Kidney (tissue), 14 donors: ENCODE measurements around the gene LRRC25. TPM values are rescaled to one million over a fixed set of nuclear protein-coding genes. Genes with fewer than 3 reads are reported as not detected.

Source experiments
- DNase-seq, 5 donors: peaks; one replicate each; pipeline ENCODE4 v3.0.0-alpha.2; 2013 to 2020
- FAIRE-seq: peaks from 2 replicates; lab custom pipeline; 2012; peaks lifted over from hg19 to GRCh38; lab: Jason Lieb, UNC
- H3K27ac ChIP-seq, 2 donors: one replicate each; pipeline ENCODE4 v1.7.0; 2013; ENCODE audit warnings: low read depth in 2 of 2, low read length in 2 of 2, inconsistent platforms in 1 of 2
- H3K27me3 ChIP-seq: one replicate; pipeline ENCODE4 v1.7.1; 2013; ENCODE audit warnings: low read length, inconsistent platforms; ENCODE audit not compliant: control insufficient read depth, insufficient read depth
- H3K36me3 ChIP-seq, 3 donors: one replicate each; pipeline versions ENCODE4 v1.7.0 to v1.7.1; 2013; ENCODE audit warnings: low read length in 3 of 3, control low read depth in 1 of 3, inconsistent platforms in 1 of 3; ENCODE audit not compliant: insufficient read depth in 3 of 3, control insufficient read depth in 2 of 3
- H3K4me1 ChIP-seq, 3 donors: one replicate each; pipeline versions ENCODE4 v1.7.0 to v1.7.1; 2013; ENCODE audit warnings: low read length in 3 of 3, inconsistent platforms in 1 of 3, low read depth in 1 of 3; ENCODE audit not compliant: control insufficient read depth in 2 of 3, insufficient read depth in 2 of 3
- H3K4me3 ChIP-seq, 3 donors: one replicate each; pipeline versions ENCODE4 v1.7.0 to v1.8.1; 2013; ENCODE audit warnings: low read length in 3 of 3, control low read depth in 1 of 3, inconsistent platforms in 1 of 3
- H3K9ac ChIP-seq, 3 donors: one replicate each; pipeline versions ENCODE4 v1.7.0 to v1.7.1; 2013; ENCODE audit warnings: low read length in 3 of 3, control low read depth in 1 of 3, inconsistent platforms in 1 of 3
- H3K9me3 ChIP-seq, 3 donors: one replicate each; pipeline versions ENCODE4 v1.7.0 to v1.7.1; 2013; ENCODE audit warnings: low read length in 3 of 3, control low read depth in 1 of 3, inconsistent platforms in 1 of 3; ENCODE audit not compliant: control insufficient read depth in 2 of 3, insufficient read depth in 1 of 3
- CTCF ChIP-seq: IDR thresholded peaks from 3 replicates; pipeline ENCODE4 v1.5.1; 2012; ENCODE audit warnings: mild to moderate bottlenecking, moderate library complexity, borderline replicate concordance; ENCODE audit not compliant: insufficient read depth; ENCODE audit errors: extremely low read depth
- intact Hi-C: fragments of 100-400 bp; cut with DNase I; formaldehyde crosslinking; loops from one replicate; pipeline ENCODE4 v1.11.1; 2022
- polyA plus RNA-seq: library from polyadenylated mRNA; stranded (reverse); fragments of 350-450 nt; fragmentation: Illumina TruSeq; extraction: RNeasy Lipid Tissue Mini Kit (QIAGEN cat#74804); gene quantifications from one replicate; pipeline ENCODE4 v1.2.3, GENCODE V29; 2014; ENCODE audit warnings: low read depth, low replicate concordance; ENCODE audit not compliant: insufficient read depth
- total RNA-seq: library from RNA; stranded (reverse); fragmentation: NEBNext Ultra II Directional; extraction: Animal tissue kit (Norgen Biotek cat#: 25700); gene quantifications from one replicate; pipeline ENCODE4 v1.2.1, GENCODE V29; 2021
- donor health status: control.
- donor health status: control.
- donor health status: control.
- donor health status: control.
- donor health status: control.
- donor health status: DM: yes; HTN: yes; CAD: no.
- donor health status: Normal renal cell carcinoma (clear cell type).

The LRRC25 gene
- total and polyA plus RNA-seq, 2 donors from 2014 or later, result 2.7 to 13.1 TPM

- peak overlapping the region in 1 of 2 donors; percentile 83 for H3K27ac ChIP-seq
Observed at GRCh38 chr19:18439025-18439909, 41.8 kb upstream of the LRRC25 start.

GRCh38 chr19:18438331-18439024 lies 41.1 kb upstream of the LRRC25 start:
- H3K4me1 ChIP-seq, result peaks cover 0 to 9% (median 3%) of the 10 kb centered on the region in 3 donors
- intact Hi-C loops, result no loop called here
- H3K4me3 ChIP-seq, result no peak overlapping the region
- H3K9me3 ChIP-seq, result no peaks in the 10 kb centered on the region
- no peak overlapping the region for H3K9ac ChIP-seq
- FAIRE-seq, result no peak
- H3K27ac ChIP-seq, result peak overlapping the region; percentile 71 to 83
- H3K27me3 ChIP-seq, result no peaks in the 10 kb centered on the region
- peak in 4 of 5 donors; percentile 48 to 90 (median 85) for DNase-seq
- peaks cover 0 to under 1% (median 0%) of the 10 kb centered on the region in 3 donors for H3K36me3 ChIP-seq
- no peak for TF ChIP-seq CTCF

More at GRCh38 chr19:18439025-18439909, 41.8 kb upstream of the LRRC25 start:
- intact Hi-C loops, result no loop called here
- TF ChIP-seq CTCF, result no peak
- peaks cover 0 to 9% (median 3%) of the 10 kb centered on the region in 3 donors for H3K4me1 ChIP-seq
- H3K27me3 ChIP-seq, result no peaks in the 10 kb centered on the region
- peaks cover 0 to 3% (median 0%) of the 10 kb centered on the region in 3 donors for H3K36me3 ChIP-seq
- peak in 3 of 5 donors; percentile 53 to 79 (median 72) for DNase-seq
- no peak overlapping the region for H3K9ac ChIP-seq
- H3K9me3 ChIP-seq, result no peaks in the 10 kb centered on the region
- no peak for FAIRE-seq
- no peak overlapping the region for H3K4me3 ChIP-seq

- Histone ChIP-seq H3K36me3 (no peaks in the 10 kb centered on the region), H3K4me3 (peak within 1 kb of the TSS; percentile 36 to 57 (median 46)), H3K4me1 (peaks cover 0 to 9% (median 3%) of the 10 kb centered on the region in 3 donors), H3K9ac (peak within 1 kb of the TSS in 2 of 3 donors; percentile 19 to 48), H3K9me3 (no peaks in the 10 kb centered on the region), H3K27me3 (no peaks in the 10 kb centered on the region), H3K27ac (peak within 1 kb of the TSS; percentile 71 to 83)
- TF ChIP-seq CTCF, result no peak
- DNase-seq (peak in 4 of 5 donors; percentile 71 to 89 (median 78)), FAIRE-seq (no peak)
- intact Hi-C loops, result no loop called here
Observed at GRCh38 chr19:18437491-18438330, 40.3 kb upstream of the LRRC25 start, which contains the start of gene ISYNA1. ISYNA1 (minus strand) TSS chr19:18438133; CDS start chr19:18437979, 154 bp downstream.
